GM19463 (cell line): Measurements from ENCODE around the gene DOCK1.
"Not testable (repeated sequence)": the region's sequence is repeated elsewhere in the genome, so short reads cannot be mapped to it uniquely, and the experiment has no call there.

Experiments
- ATAC-seq: cut with Tn5 transposase; IDR thresholded peaks from one replicate; pipeline ENCODE4 v1.9.1; 2021; ENCODE audit warnings: mild to moderate bottlenecking, moderate library complexity; ENCODE audit not compliant: unreplicated experiment

Gene DOCK1

GRCh38 chr10:126904818-126905701 lies at the start of gene DOCK1:
Gene DOCK1 (plus strand): TSS chr10:126905428. CDS start chr10:126905518, 90 bp downstream.
- ATAC-seq: no peak

GRCh38 chr10:126857178-126857806 lies 47.9 kb upstream of the DOCK1 start:
- no peak for ATAC-seq

- ATAC-seq: no peak
Measured at GRCh38 chr10:126867567-126868365, 37.5 kb upstream of the DOCK1 start.

GRCh38 chr10:126868371-126868770 lies 36.9 kb upstream of the DOCK1 start:
- no peak for ATAC-seq

- no peak for ATAC-seq
Measured at GRCh38 chr10:126872135-126872534, 33.1 kb upstream of the DOCK1 start.

GRCh38 chr10:126872768-126873167 lies 32.5 kb upstream of the DOCK1 start:
- ATAC-seq: no peak

- no peak for ATAC-seq
Measured at GRCh38 chr10:126876456-126876855, 28.8 kb upstream of the DOCK1 start.

- no peak for ATAC-seq
Measured at GRCh38 chr10:126877390-126877789, 27.8 kb upstream of the DOCK1 start.

GRCh38 chr10:126878594-126878993 lies 26.6 kb upstream of the DOCK1 start:
- ATAC-seq: no peak

GRCh38 chr10:126880926-126881325 lies 24.3 kb upstream of the DOCK1 start:
- no peak for ATAC-seq

- not testable (repeated sequence) for ATAC-seq
Measured at GRCh38 chr10:126882055-126882454, 23.2 kb upstream of the DOCK1 start.

GRCh38 chr10:126888436-126888835 lies 16.8 kb upstream of the DOCK1 start:
- ATAC-seq: not testable (repeated sequence)

GRCh38 chr10:126889421-126889820 lies 15.8 kb upstream of the DOCK1 start:
- ATAC-seq: no peak

GRCh38 chr10:126890797-126891196 lies 14.4 kb upstream of the DOCK1 start:
- not testable (repeated sequence) for ATAC-seq

- ATAC-seq: no peak
Measured at GRCh38 chr10:126892226-126893175, 12.7 kb upstream of the DOCK1 start.

GRCh38 chr10:126893206-126893605 lies 12.0 kb upstream of the DOCK1 start:
- no peak for ATAC-seq

- ATAC-seq: no peak
Measured at GRCh38 chr10:126893841-126894240, 11.4 kb upstream of the DOCK1 start.

- ATAC-seq: no peak
Measured at GRCh38 chr10:126895214-126895781, 9.9 kb upstream of the DOCK1 start.

GRCh38 chr10:126898460-126898859 lies 6.8 kb upstream of the DOCK1 start:
- no peak for ATAC-seq

GRCh38 chr10:126899529-126899928 lies 5.7 kb upstream of the DOCK1 start:
- ATAC-seq: not testable (repeated sequence)
